Motor neuron (in vitro differentiated cells): ENCODE data around the gene TBCCD1. TPM values are rescaled to one million over a fixed set of nuclear protein-coding genes. Genes with fewer than 3 reads are reported as not detected.

Experiments
- total RNA-seq, 8 experiments: library from RNA; unstranded; fragments of 300-600 nt; gene quantifications; 2 replicates each; pipeline versions ENCODE4 v1.2.3 to v1.2.4, GENCODE V29; 2022

TBCCD1 gene
- total RNA-seq, 8 experiments from 2014 or later: 8.4 to 16.6 (median 12.6) TPM

Other genes starting within 250 kb of the TBCCD1 start
- gene DGKG, start 205.1 kb downstream of the TBCCD1 start, total RNA-seq: 1 to 10 TPM in 2 of 8 experiments, under 1 TPM in 5, not detected in 1; 0.05 to 3.1 (median 0.66) TPM
- gene CRYGS, start 23.0 kb downstream of the TBCCD1 start, total RNA-seq: 1 to 10 TPM; 1.2 to 4.9 (median 2.9) TPM
- 10 to 100 TPM; 45.3 to 94.0 (median 72.5) TPM for gene DNAJB11, start 3.4 kb upstream of the TBCCD1 start, total RNA-seq
- under 1 TPM in 4 of 8 experiments, not detected in 4; 0.11 to 0.81 (median 0.25) TPM for gene AHSG, start 45.7 kb upstream of the TBCCD1 start, total RNA-seq
- gene FETUB, start 73.1 kb upstream of the TBCCD1 start, total RNA-seq: 1 to 10 TPM in 1 of 8 experiments, under 1 TPM in 2, not detected in 5; 0.14 to 1.1 (median 0.14) TPM
- under 1 TPM in 5 of 8 experiments, not detected in 3; 0.10 to 0.57 (median 0.27) TPM for gene HRG, start 98.7 kb upstream of the TBCCD1 start, total RNA-seq
- under 1 TPM in 5 of 8 experiments, not detected in 3; 0.04 to 0.24 (median 0.10) TPM for gene KNG1, start 150.0 kb upstream of the TBCCD1 start, total RNA-seq
- gene EIF4A2, start 216.2 kb upstream of the TBCCD1 start, total RNA-seq: 100 to 1,000 TPM; 454 to 797 (median 662) TPM
- 10 to 100 TPM in 7 of 8 experiments, 1 to 10 TPM in 1; 8.7 to 69.0 (median 36.9) TPM for gene RFC4, start 239.1 kb upstream of the TBCCD1 start, total RNA-seq